ENCODE measurements around the gene PCDHGC5.

The PCDHGC5 gene

GRCh38 chr5:141534492-141535213 lies 45.8 kb downstream of the PCDHGC5 start:
- no peak for DNase-seq

Measured in SHP77 (cell line).